NCI-H2227 (cell line): ENCODE data around the gene ATAD3B.
A peak's percentile ranks its signal among the peaks of the same experiment; 100 is the strongest.
"Not testable (repeated sequence)": the region's sequence is repeated elsewhere in the genome, so short reads cannot be mapped to it uniquely, and the experiment has no call there.

Experiments used
- DNase-seq: peaks from one replicate; lab custom pipeline; 2025; ENCODE audit not compliant: unreplicated experiment; lab: John Stamatoyannopoulos, UW

Gene ATAD3B

GRCh38 chr1:1471389-1472052, at the start of gene ATAD3B:
TSS of gene ATAD3B (plus strand) at chr1:1471765. CDS start at chr1:1471885, 120 bp downstream.
- peak; percentile 96 for DNase-seq

DNA sequence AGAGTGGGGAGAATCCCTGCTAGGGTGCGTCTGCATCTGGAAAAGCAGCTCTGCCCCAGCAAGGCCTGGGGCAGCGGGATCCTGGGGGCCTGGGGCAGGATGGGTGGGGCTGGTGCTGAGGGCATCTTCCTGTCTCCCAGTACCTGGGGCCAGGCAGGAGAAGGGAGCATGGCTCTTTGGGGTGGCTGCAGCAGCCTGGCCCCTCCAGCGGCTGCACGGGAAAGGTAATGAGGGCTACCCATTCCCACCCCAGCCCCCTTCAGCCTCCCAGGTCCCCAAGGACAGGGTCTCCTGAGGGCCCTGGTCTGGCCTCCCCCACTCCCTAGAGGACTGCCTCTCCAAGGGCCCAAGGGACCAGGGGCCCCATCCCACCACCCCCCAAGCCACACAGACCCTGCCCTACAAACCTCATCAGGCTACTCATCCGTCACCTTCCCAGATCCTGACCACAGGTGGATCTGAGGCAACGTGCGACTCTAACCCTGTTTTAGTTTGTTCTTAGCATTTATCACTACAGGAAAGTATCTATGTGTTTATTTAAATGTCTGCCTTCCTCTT, 49.6 kb upstream of the ATAD3B start:
- no peak for DNase-seq

DNA sequence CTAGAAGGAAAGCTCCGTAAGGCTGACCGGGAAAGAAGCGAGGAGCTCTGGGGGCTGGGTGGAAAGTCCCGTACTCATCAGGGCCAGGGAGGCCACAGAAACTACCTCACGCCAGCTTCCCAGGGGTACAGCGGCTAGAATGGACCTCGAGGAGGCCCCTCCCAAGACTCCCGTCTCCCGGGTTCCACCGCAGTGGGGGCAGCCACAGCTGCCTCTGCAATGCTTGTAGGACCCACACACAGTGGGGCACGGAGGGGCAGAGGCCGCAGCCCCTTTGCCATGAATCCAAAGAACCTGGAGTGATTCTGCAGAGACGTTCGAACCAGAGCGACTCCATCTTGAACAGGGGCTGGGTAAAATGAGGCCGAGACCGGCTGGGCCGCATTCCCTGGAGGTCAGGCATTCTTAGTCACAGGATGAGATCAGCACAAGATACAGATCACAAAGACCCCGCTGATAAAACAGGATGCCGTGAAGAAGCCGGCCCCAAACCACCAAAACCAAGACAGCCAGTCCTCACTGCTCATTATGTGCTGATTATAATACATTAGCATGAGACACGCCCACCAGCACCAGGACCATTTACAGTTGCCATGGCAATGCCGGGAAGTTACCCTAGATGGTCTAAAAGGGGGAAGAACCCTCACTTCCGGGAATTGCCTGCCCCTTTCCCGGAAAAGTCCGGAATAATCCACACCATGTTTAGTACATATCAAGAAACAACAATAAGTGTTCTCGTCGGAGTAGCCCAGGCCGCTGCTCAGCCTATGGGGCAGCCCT, 48.9 kb upstream of the ATAD3B start:
- DNase-seq = no peak

DNA sequence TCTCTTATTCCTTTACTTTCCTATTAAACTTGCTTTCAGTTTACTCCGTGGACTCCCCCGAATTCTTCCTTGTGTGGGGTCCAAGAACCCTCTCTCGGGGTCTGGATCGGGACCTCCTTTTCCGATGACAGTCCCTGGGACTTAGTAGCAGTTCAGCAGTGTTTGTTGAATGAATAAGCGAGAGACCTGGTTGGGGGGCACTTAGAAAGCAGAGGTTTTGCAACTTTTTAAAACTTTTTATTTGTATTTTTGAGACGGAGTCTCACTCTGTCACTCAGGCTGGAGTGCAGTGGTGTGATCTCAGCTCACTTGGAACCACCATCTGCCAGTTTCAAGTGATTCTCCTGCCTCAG, 48.3 kb upstream of the ATAD3B start:
- DNase-seq = no peak

DNA sequence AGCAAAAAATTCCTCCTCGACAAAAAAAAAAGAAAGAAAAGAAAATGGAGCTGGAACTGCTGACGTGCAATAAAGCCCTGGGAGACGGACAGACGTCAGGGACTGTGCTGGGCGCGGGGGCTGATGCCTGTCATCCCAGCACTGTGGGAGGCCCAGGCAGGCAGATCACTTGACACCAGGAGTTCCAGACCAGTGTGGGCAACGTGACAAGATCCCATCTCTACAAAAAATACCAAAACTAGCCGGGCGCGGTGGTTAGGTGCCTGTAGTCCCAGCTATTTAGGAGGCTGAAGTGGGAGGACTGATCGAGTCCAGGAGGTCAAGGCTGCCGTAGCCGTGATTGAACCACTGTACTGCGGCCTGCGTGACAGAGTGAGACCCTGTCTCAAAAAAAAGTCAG, 46.9 kb upstream of the ATAD3B start:
- DNase-seq = no peak

GRCh38 chr1:1425426-1425752, 46.2 kb upstream of the ATAD3B start:
- no peak for DNase-seq

DNA sequence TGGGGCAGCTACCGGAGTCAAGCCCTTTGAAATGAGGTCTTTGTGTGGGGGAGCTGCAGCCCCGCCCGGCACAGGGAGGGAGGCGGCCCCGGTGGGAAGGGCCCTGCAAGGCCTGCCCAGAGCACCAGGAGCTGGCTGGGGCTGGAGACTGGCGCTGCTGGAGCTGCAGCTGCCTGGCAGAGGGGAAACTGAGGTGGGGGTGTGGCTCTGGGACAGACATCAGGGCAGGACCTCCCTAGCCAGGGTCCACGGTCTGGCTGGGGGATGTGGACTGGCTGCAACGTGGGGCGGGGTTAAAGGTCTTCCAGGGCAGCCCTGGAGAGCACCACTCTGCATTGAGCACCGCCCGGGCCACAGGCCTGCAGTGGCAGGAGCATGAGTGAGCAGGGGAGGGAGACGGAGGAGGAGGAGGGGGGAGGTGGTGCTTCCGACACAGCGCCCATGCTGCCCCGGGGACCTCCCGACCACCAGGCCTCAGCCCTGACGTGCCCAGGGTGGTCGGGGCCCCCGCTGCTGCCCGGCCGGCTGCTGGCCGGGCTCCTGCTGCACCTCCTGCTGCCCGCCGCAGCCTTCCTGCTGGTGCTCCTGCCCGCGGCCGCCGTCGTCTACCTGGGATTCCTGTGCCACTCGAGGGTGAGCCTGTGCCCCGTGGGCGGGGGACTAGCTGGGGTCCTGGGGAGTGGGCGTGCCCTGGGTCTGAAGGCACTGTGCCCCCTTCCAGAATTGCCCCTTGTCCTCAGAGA, 45.6 kb upstream of the ATAD3B start:
- DNase-seq = no peak

DNA sequence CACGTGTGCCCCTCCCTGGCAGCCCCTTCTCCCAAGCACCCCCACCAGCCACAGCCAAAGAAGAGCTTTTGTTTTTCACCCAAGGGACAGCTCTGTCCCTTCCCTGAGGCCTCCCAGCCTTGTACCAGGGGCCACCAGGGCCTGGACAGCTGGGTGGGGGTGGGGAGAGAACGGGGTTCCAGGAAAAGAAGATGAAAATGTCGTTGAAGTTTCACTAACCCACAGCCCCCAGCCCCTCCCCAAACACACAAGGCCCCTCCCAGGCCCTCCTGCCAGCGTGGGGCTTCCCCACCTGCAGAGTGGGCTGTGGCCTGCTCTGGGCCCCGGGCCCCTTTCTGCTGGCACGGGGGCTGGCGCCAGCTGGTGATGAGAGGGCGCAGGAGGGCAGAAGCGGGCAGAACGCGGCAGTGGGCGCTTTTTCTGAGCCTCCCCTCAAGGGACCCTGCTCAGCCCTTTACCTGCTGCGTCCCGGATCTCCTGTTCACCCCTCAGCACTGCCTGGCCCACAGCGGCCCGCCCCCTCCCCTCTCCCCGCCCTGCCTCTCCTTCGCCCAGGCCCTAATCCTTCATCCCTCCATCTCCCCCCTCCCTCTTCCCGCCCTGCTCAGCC, 45.0 kb upstream of the ATAD3B start:
- DNase-seq = no peak

DNA sequence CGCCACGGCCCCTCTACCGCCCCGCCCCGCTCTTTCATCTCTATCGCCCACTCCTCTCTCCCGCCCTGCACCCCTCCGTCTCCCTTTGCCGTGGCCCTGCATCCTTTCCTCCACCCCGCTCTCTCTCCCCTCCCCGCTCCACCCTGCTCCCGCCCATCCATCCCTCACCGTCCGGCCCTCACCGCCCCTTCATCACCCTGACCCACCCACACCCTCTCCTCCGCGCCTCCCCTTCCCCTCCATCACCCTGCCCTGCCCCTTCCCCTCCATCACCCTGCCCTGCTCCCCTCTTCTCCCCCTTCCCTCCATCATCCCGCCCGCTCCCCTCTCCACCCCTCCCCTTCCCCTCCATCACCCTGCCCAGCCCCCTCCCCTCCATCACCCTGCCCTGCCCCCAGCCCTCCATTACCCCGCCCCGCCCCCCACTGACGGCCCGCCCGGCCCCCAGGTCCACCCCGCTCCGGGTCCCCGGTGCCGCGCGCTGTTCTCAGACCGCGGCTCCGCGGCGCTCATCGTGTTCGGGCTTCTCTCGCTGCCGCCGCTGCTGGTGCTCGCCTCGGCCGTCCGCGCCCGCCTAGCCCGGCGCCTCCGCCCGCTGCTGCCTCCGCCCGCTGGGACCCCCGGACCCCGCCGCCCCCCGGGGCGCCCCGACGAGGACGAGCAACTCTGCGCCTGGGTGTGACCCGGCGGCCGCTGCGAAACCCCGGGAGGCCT, 44.3 kb upstream of the ATAD3B start:
- peak; percentile 79 for DNase-seq

DNA sequence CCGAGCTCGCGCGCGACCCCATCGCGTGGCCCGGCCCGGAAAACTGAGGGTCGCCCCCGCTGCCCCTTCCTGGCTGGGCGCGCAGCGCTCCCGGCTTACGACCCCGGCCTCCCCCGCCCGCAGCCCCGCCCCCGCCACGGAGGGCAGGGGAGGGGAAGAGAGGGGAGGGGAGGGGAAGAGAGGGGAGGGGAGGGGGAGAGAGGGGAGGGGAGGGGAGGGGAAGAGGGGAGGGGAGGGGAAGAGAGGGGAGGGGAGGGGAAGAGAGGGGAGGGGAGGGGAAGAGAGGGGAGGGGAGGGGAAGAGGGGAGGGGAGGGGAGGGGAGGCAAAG, 43.8 kb upstream of the ATAD3B start:
- peak; percentile 47 for DNase-seq

DNA sequence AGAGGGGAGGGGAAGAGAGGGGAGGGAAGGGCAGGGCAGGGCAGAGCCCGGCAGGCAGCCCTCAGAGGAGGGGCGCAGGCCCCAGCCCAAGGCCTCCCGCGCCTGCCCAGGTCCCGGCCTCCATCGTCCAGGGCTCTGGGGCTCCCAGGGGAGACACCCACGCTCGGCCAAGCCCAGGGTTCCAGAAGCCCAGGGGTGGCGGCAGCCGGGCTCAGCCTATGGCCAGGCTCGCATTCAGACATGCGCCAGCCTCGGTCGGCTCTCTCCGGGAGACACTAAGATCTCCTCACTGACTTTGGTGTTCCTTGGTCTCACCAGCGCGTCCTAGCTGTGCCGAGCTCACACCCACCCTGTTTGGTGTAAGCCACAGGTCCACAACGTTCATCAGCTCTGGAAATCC, 43.4 kb upstream of the ATAD3B start:
- no peak for DNase-seq

DNA sequence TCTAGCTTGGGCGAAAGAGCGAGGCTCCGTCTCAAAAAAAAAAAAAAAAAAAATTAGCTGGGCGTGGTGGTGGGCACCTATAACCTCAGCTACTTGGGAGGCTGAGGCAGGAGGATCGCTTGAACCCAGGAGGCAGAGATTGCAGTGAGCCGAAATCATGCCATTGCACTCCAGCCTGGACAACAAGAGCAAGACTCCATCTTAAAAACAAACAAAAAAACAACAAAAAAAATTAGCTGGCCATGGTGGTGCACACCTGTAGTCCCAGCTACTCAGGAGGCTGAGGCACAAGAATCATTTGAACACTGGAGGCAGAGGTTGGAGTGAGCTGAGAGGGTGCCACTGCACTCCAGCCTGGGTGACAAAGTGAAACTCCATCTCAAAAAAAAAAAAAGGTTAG, 42.6 kb upstream of the ATAD3B start:
- DNase-seq = not testable (repeated sequence)

GRCh38 chr1:1429671-1430073, 41.9 kb upstream of the ATAD3B start:
- DNase-seq = no peak

GRCh38 chr1:1430114-1430982, 41.2 kb upstream of the ATAD3B start:
- DNase-seq = peak; percentile 62

- no peak for DNase-seq
Measured at GRCh38 chr1:1430992-1431844, 40.3 kb upstream of the ATAD3B start.

DNA sequence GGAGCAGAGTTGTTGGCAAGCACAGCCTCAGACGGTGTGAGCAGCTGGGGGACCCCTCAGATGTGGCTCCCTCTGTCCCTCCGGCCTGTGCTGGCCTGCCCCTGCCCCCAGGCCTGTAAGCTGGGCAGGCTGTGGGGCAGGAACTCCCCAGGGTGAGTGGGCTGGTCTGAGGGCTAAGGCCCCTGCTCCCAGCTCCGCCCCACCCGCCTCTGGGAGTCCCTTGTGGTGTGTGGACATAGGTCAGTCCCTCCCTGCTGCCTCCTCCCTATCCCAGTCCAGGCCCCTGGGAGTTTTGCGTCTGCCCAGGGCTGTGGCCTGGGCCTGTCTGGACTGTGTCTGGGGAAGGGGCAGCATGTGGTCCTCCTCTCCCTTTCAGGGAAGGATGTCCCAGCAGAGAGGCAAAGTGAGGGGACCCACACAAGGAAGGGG, 39.7 kb upstream of the ATAD3B start:
- no peak for DNase-seq

DNA sequence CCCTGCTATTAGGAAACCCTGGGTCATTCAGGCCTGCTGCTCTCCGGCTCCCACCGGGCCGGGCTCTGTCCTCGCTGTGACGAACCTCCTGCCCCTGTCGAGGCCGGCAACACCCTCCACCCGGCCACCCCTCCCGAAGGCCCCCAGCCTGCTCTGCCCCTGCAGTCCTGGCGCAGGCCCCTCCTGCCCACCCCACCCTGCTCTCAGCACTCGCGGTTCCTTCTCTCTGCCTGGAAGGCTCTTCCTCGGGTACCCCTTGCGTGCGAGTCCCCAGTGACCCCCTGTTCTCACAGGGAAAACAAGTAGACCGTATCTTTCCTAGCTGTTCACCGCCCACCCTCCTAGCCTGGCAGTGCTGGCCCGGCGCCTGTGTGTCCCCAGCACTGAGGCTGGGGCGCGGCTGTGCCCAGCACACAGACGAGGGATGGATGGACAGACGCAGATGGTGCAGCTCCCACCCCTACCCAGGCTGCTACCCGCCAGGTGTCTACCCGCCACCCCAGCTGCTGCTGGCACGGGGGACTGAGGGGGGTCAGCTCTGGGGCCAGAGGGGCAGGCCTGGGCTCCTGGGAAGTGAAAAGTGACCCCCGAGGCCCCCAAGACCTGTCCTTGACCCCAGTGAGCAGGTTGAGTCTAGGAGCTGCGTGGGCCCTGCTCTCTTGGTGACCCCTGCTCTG, 39.2 kb upstream of the ATAD3B start:
- no peak for DNase-seq
